NCI-H774 (cell line): ENCODE results near the gene MBD3.

Experiments used
- DNase-seq: peaks from one replicate; lab custom pipeline; 2025; lab: John Stamatoyannopoulos, UW

Gene MBD3

GRCh38 chr19:1571358-1571757, 21.3 kb downstream of the MBD3 start:
- no peak for DNase-seq

- DNase-seq = no peak
Observed at GRCh38 chr19:1570836-1571235, 21.8 kb downstream of the MBD3 start.

- no peak for DNase-seq
Observed at GRCh38 chr19:1569997-1570396, 22.7 kb downstream of the MBD3 start.

GRCh38 chr19:1568320-1569019, 24.2 kb downstream of the MBD3 start, which contains the start of gene MEX3D:
TSS of gene MEX3D (minus strand) at chr19:1568325. CDS start at chr19:1568058, 267 bp downstream.
- peak; percentile 79 for DNase-seq

- DNase-seq = no peak
Observed at GRCh38 chr19:1567848-1568227, 24.8 kb downstream of the MBD3 start.

GRCh38 chr19:1567116-1567847, 25.4 kb downstream of the MBD3 start:
- no peak for DNase-seq

GRCh38 chr19:1566392-1567115, 26.1 kb downstream of the MBD3 start:
- peak; percentile 23 for DNase-seq

GRCh38 chr19:1563251-1563650, 29.4 kb downstream of the MBD3 start:
- no peak for DNase-seq

GRCh38 chr19:1561236-1561842, 31.3 kb downstream of the MBD3 start:
- no peak for DNase-seq

- no peak for DNase-seq
Observed at GRCh38 chr19:1560286-1560882, 32.3 kb downstream of the MBD3 start.

GRCh38 chr19:1558552-1558951, 34.1 kb downstream of the MBD3 start:
- no peak for DNase-seq

GRCh38 chr19:1556390-1557070, 36.1 kb downstream of the MBD3 start:
- DNase-seq = no peak

GRCh38 chr19:1555487-1556389, 36.9 kb downstream of the MBD3 start:
- no peak for DNase-seq

GRCh38 chr19:1554968-1555367, 37.7 kb downstream of the MBD3 start:
- no peak for DNase-seq

- no peak for DNase-seq
Observed at GRCh38 chr19:1553415-1553814, 39.2 kb downstream of the MBD3 start.

GRCh38 chr19:1551068-1552040, 41.3 kb downstream of the MBD3 start:
- DNase-seq = no peak

GRCh38 chr19:1549332-1549945, 43.2 kb downstream of the MBD3 start:
- DNase-seq = no peak

- no peak for DNase-seq
Observed at GRCh38 chr19:1540365-1540925, 52.2 kb downstream of the MBD3 start.
